Neural crest cell (in vitro differentiated cells): ENCODE results near the gene CNRIP1. TPM values are rescaled to one million over a fixed set of nuclear protein-coding genes. Genes with fewer than 3 reads are reported as not detected.

Experiments used
- DNase-seq: peaks from one replicate; pipeline ENCODE4 v3.0.0; 2021; ENCODE audit warnings: low read depth, mixed read lengths, low spot score
- H3K27ac Mint-ChIP-seq: one replicate; pipeline ENCODE4 v1.8.0; 2021; ENCODE audit warnings: mild to moderate bottlenecking, mixed read lengths; ENCODE audit not compliant: unreplicated experiment
- H3K27me3 Mint-ChIP-seq: 2 replicates; pipeline ENCODE4 v1.8.0; 2021; ENCODE audit warnings: low read depth, mild to moderate bottlenecking, mixed read lengths
- H3K36me3 Mint-ChIP-seq: 2 replicates; pipeline ENCODE4 v1.8.0; 2021; ENCODE audit warnings: low read depth, mild to moderate bottlenecking, mixed read lengths
- H3K4me1 Mint-ChIP-seq: 2 replicates; pipeline ENCODE4 v1.8.0; 2021; ENCODE audit warnings: mixed read lengths
- H3K4me3 Mint-ChIP-seq: one replicate; pipeline ENCODE4 v1.8.0; 2021; ENCODE audit warnings: mild to moderate bottlenecking, mixed read lengths
- H3K9me3 Mint-ChIP-seq: 2 replicates; pipeline ENCODE4 v1.8.0; 2021; ENCODE audit warnings: mixed read lengths
- total RNA-seq: library from RNA; stranded (reverse); gene quantifications from 2 replicates; pipeline ENCODE4 v1.2.1, GENCODE V29; 2021
- TF ChIP-seq, protein P1 (sequence below): fragments of 200-600 bp; sonication (generic); conservative IDR thresholded peaks from 2 replicates; pipeline ENCODE4 v1.5.0; 2021; ENCODE audit warnings: antibody characterized with exemption, mild to moderate bottlenecking

CNRIP1 gene
- total RNA-seq, 1 donor from 2014 or later = 36.6 TPM

GRCh38 chr2:68365087-68365486 lies 45.3 kb upstream of the CNRIP1 start, which contains the start of gene PLEK:
PLEK (plus strand) TSS chr2:68365282; CDS start chr2:68365352, 70 bp downstream.
- TF ChIP-seq, protein P1, sequence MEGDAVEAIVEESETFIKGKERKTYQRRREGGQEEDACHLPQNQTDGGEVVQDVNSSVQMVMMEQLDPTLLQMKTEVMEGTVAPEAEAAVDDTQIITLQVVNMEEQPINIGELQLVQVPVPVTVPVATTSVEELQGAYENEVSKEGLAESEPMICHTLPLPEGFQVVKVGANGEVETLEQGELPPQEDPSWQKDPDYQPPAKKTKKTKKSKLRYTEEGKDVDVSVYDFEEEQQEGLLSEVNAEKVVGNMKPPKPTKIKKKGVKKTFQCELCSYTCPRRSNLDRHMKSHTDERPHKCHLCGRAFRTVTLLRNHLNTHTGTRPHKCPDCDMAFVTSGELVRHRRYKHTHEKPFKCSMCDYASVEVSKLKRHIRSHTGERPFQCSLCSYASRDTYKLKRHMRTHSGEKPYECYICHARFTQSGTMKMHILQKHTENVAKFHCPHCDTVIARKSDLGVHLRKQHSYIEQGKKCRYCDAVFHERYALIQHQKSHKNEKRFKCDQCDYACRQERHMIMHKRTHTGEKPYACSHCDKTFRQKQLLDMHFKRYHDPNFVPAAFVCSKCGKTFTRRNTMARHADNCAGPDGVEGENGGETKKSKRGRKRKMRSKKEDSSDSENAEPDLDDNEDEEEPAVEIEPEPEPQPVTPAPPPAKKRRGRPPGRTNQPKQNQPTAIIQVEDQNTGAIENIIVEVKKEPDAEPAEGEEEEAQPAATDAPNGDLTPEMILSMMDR = no peak
- DNase-seq = no peak
- Mint-ChIP-seq H3K27me3 (no peaks in the 10 kb centered on the region), H3K4me3 (no peak within 1 kb of the TSS), H3K36me3 (no peaks in the 10 kb centered on the region), H3K27ac (no peak within 1 kb of the TSS), H3K4me1 (peaks cover 21% of the 10 kb centered on the region), H3K9me3 (peaks cover 11% of the 10 kb centered on the region)

- H3K9me3 Mint-ChIP-seq = peaks cover 11% of the 10 kb centered on the region
- H3K4me1 Mint-ChIP-seq = peaks cover 18% of the 10 kb centered on the region
- no peaks in the 10 kb centered on the region for H3K27me3 Mint-ChIP-seq
- no peak overlapping the region for H3K4me3 Mint-ChIP-seq
- no peak overlapping the region for H3K27ac Mint-ChIP-seq
- DNase-seq = no peak
- H3K36me3 Mint-ChIP-seq = no peaks in the 10 kb centered on the region
- TF ChIP-seq, protein P1 = no peak
These were observed 44.0 kb upstream of the CNRIP1 start for GRCh38 chr2:68363721-68364120.

GRCh38 chr2:68362749-68363148 lies 43.0 kb upstream of the CNRIP1 start:
- Mint-ChIP-seq H3K27ac (no peak overlapping the region), H3K4me1 (peaks cover 13% of the 10 kb centered on the region), H3K4me3 (no peak overlapping the region), H3K27me3 (no peaks in the 10 kb centered on the region), H3K36me3 (no peaks in the 10 kb centered on the region), H3K9me3 (peaks cover 11% of the 10 kb centered on the region)
- DNase-seq = no peak
- TF ChIP-seq, protein P1 = no peak

DNA sequence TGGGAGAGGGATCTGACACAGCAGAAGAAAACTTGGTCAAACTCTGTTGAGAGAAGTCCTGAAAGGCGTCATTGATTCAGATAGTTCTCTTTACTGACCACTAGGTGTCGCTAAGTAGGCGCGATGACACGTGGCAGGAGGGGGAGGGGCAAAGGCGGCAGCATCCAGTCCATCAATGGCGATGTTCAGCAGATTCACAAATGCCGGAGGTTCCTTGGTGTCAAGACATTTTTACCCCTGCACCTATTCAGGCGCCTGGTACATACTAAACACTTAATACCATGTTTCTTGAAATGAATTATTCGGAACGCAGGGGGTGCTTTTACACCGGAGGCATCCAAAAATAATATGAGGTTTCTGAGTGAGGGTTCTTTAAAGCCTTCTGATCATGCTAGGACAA lies 42.3 kb upstream of the CNRIP1 start:
- peaks cover 11% of the 10 kb centered on the region for H3K9me3 Mint-ChIP-seq
- H3K27ac Mint-ChIP-seq = no peak overlapping the region
- TF ChIP-seq, protein P1 = peak; percentile 77
- H3K36me3 Mint-ChIP-seq = no peaks in the 10 kb centered on the region
- no peaks in the 10 kb centered on the region for H3K27me3 Mint-ChIP-seq
- peaks cover 14% of the 10 kb centered on the region for H3K4me1 Mint-ChIP-seq
- peak; percentile 56 for DNase-seq
- no peak overlapping the region for H3K4me3 Mint-ChIP-seq

- Mint-ChIP-seq H3K4me3 (no peak overlapping the region), H3K36me3 (no peaks in the 10 kb centered on the region), H3K9me3 (peaks cover 11% of the 10 kb centered on the region), H3K4me1 (peaks cover 14% of the 10 kb centered on the region), H3K27me3 (no peaks in the 10 kb centered on the region), H3K27ac (no peak overlapping the region)
- DNase-seq = no peak
- TF ChIP-seq, protein P1 = peak; percentile 36
These were observed 40.1 kb upstream of the CNRIP1 start for GRCh38 chr2:68359889-68360288.
